ENCODE data around the gene FBXW8. TPM values are rescaled to one million over a fixed set of nuclear protein-coding genes. Genes with fewer than 3 reads are reported as not detected.

FBXW8 gene
- total RNA-seq, 2 experiments from 2014 or later: 7.2 TPM

GRCh38 chr12:116920939-116921338 is 10.2 kb downstream of the FBXW8 start:
- POLR2A ChIA-PET: interaction anchor here (1.0 to 1.5 kb wide), 3 partner anchors 9 to 29 kb away, joined by 3 to 9 read pairs (median 3); partner anchors contain the start of gene FBXW8
- no peak for DNase-seq
- Mint-ChIP-seq H3K27me3 (no peaks in the 10 kb centered on the region), H3K4me3 (no peak overlapping the region), H3K27ac (no peak overlapping the region), H3K36me3 (ENCODE audit: low read depth) (peaks cover 23% of the 10 kb centered on the region), H3K4me1 (peaks cover 75% of the 10 kb centered on the region), H3K9me3 (no peaks in the 10 kb centered on the region)
- CTCF ChIA-PET: interaction anchor here (0.7 kb wide), 1 partner anchor 261 kb away, joined by 6 read pairs; no protein-coding TSS in a partner anchor

GRCh38 chr12:116922194-116922897 is 11.6 kb downstream of the FBXW8 start:
- CTCF ChIA-PET: no interaction called here
- POLR2A ChIA-PET: interaction anchor here (0.9 to 1.5 kb wide), 2 partner anchors 11 to 38 kb away, joined by 3 to 9 read pairs; partner anchors contain the start of gene FBXW8

DNA sequence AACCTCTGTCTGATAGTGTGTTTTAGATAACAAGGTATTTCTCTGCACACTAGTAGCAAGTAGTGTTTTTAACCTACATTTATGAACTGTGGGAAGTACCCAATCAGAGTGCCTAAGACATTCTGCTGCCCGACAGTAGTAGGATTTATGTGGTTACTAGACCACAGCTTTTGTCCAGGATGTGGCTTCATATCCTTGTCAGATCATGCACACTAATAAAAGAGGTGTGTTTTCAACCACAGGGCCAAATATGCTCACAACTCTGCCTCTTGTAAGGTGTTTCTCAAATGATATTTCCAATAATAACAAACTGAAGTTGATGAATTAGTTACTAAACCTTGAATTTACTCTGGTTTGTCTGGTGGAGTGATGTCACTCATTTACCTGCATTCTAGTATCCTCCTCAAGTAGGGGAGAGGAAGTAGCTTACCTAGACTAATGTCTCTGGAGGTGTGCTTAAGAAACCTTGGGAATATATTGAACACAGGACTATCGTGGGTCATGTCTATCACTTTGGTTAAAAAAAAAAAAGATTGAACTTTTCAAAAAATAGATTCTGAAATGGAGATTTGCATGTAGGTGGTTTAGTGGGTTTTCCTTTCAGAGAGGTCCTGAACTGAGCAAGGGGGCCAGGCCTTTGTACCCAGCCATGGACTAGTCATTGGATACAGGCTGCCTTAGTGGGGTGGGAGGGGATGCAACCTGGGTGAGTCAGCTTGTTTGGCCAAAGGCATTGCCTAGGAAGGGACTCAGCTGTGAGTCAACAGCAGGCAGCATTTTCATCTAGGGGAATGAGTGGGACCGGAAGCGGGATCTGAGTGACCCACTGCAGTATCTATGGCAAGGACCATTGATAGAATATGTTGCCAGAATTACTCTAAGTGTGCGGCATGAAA is 14.1 kb downstream of the FBXW8 start:
- Mint-ChIP-seq H3K27me3 (peaks cover 3% of the 10 kb centered on the region), H3K4me3 (peak overlapping the region; percentile 32), H3K36me3 (ENCODE audit: low read depth) (peaks cover 22% of the 10 kb centered on the region), H3K27ac (peak overlapping the region; percentile 83), H3K9me3 (no peaks in the 10 kb centered on the region), H3K4me1 (peaks cover 66% of the 10 kb centered on the region)
- ChIA-PET CTCF (no interaction called here), POLR2A (interaction anchor here (0.7 to 1.4 kb wide), 8 partner anchors 8 to 139 kb away, joined by 3 to 8 read pairs (median 3); no protein-coding TSS in a partner anchor)
- peak; percentile 77 for DNase-seq

More at GRCh38 chr12:116922194-116922897, 11.6 kb downstream of the FBXW8 start:
- H3K36me3 Mint-ChIP-seq (ENCODE audit: low read depth): peaks cover 20% of the 10 kb centered on the region
- H3K9me3 Mint-ChIP-seq: no peaks in the 10 kb centered on the region
- peak overlapping the region; percentile 84 for H3K27ac Mint-ChIP-seq
- H3K4me1 Mint-ChIP-seq: peaks cover 71% of the 10 kb centered on the region
- peak overlapping the region; percentile 31 for H3K4me3 Mint-ChIP-seq
- no peak for DNase-seq
- peaks cover 3% of the 10 kb centered on the region for H3K27me3 Mint-ChIP-seq

DNA sequence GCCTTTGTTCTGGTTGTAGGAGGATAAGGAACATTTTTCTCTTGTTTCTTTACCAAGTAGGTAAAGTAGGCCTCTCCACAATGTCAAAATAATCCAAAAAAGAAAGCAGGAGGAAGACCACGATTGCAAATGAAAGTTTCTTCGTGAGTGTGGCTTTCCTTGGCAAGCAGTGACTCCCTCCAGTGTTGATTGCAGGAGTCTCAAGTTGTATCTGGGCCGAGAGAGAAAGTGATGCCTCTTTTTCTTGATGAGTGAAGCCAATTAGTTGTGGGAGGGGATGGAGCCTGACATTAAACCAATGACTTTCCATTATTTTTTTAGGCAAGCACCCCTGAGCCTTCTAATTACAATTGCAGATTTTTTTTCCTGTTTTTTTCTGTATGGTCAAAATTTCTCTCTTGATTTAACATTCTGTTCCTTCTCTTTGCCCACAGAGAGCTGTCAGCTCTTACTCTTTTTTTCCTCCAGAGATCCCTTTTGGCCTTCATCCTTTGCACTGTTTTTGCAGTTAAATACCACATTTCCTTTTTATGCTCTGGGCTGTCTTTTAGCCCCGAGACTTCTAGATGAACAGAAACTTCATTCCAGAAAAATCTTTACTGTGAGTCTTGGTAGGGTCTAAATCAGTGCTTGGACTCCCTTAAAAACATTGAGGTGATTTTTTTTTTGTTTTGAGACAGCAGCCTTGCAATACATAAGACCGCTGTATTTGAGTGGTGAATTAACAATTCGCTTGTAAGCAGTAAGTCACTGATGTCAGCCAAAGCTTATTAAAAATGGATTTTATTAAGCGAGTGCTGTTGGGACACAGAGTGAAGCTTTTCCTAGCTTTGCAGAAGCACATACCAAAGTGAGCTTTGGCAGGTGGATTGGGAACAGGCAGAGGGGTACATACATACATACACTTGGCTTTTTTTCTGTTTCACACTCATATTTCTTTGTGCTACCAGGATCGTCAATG is 15.8 kb downstream of the FBXW8 start:
- peaks cover 30% of the 10 kb centered on the region for H3K36me3 Mint-ChIP-seq (ENCODE audit: low read depth)
- ChIA-PET POLR2A (interaction anchor here (0.9 to 1.1 kb wide), 2 partner anchors 10 to 108 kb away, joined by 3 read pairs; no protein-coding TSS in a partner anchor), CTCF (no interaction called here)
- H3K27me3 Mint-ChIP-seq: peaks cover 3% of the 10 kb centered on the region
- H3K4me1 Mint-ChIP-seq: peaks cover 53% of the 10 kb centered on the region
- H3K9me3 Mint-ChIP-seq: no peaks in the 10 kb centered on the region
- peak overlapping the region; percentile 11 for H3K27ac Mint-ChIP-seq
- H3K4me3 Mint-ChIP-seq: no peak overlapping the region
- no peak for DNase-seq

- H3K36me3 Mint-ChIP-seq (ENCODE audit: low read depth): peaks cover 37% of the 10 kb centered on the region
- CTCF ChIA-PET: no interaction called here
- POLR2A ChIA-PET: interaction anchor here (0.9 to 1.1 kb wide), 2 partner anchors 9 to 108 kb away, joined by 3 read pairs; no protein-coding TSS in a partner anchor
- no peak for DNase-seq
- H3K9me3 Mint-ChIP-seq: no peaks in the 10 kb centered on the region
- peaks cover 45% of the 10 kb centered on the region for H3K4me1 Mint-ChIP-seq
- H3K4me3 Mint-ChIP-seq: no peak overlapping the region
- no peak overlapping the region for H3K27ac Mint-ChIP-seq
- H3K27me3 Mint-ChIP-seq: peaks cover 3% of the 10 kb centered on the region
Observed at GRCh38 chr12:116927244-116927940, 16.6 kb downstream of the FBXW8 start.

DNA sequence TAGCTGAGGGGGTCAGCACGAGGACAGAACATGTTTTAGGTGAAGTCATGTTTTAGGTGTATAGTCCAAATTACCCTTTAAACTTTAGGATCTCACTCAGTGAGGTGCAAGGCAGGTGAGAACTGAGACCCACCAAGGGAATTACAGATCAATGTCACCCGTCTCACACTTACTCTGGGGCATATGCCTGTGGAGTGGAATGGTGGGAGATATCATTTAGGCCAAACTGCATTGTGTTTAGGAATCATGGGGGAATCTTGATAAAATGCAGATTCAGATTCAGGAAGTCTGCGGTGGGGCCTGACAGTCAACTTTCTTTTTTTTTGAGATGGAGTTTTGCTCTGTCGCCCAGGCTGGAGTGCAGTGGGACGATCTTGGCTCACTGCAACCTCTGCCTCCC is 17.8 kb downstream of the FBXW8 start:
- ChIA-PET CTCF (no interaction called here), POLR2A (interaction anchor here (0.6 kb wide), 1 partner anchor 653 kb away, joined by 3 read pairs; no protein-coding TSS in a partner anchor)
- H3K36me3 Mint-ChIP-seq (ENCODE audit: low read depth): peaks cover 37% of the 10 kb centered on the region
- H3K4me3 Mint-ChIP-seq: no peak overlapping the region
- peaks cover 38% of the 10 kb centered on the region for H3K4me1 Mint-ChIP-seq
- no peak for DNase-seq
- no peaks in the 10 kb centered on the region for H3K9me3 Mint-ChIP-seq
- H3K27ac Mint-ChIP-seq: no peak overlapping the region
- H3K27me3 Mint-ChIP-seq: peaks cover 3% of the 10 kb centered on the region

DNA sequence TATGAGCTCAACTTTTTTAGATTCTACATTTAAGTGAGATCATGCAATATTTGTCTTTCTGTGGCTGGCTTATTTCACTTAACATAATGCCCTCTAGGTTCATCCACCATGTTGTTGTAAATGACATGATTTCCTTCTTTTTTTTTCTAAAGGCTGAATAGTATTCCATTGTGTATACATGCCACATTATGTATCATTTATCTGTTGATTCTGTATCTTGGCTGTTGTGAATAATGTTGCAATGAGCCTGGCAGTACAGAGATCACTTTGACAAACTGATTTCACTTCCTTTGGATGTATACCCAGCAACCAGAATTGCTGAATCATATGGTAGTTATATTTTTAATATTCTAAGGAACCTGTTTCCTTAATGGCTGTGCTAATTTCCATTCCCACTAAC is 19.1 kb downstream of the FBXW8 start:
- Mint-ChIP-seq H3K36me3 (ENCODE audit: low read depth) (peaks cover 35% of the 10 kb centered on the region), H3K9me3 (no peaks in the 10 kb centered on the region), H3K27ac (no peak overlapping the region)

DNA sequence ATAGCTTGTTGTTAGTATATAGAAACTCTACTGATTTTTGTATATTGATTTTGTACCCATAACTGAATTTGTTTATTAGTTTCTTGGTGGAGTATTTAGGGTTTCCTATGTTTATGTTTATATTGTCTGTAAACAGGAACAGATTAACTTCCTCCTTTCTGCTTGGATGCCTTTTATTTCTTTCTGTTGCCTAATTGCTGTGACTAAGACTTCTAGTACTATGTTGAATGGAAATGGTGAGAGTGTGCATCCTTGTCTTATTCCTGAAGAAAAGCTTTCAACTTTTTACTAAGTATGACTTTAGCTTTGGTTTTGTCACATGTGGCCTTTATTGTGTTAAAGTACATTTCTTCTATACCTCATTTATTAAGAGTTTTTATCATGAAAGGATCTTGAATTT is 20.9 kb downstream of the FBXW8 start:
- POLR2A ChIA-PET: no interaction called here
- Mint-ChIP-seq H3K4me1 (peaks cover 8% of the 10 kb centered on the region), H3K27me3 (no peaks in the 10 kb centered on the region), H3K36me3 (ENCODE audit: low read depth) (peaks cover 26% of the 10 kb centered on the region), H3K4me3 (no peak overlapping the region), H3K9me3 (no peaks in the 10 kb centered on the region), H3K27ac (no peak overlapping the region)
- CTCF ChIA-PET: no interaction called here
- no peak for DNase-seq

More for the DNA sequence above, 19.1 kb downstream of the FBXW8 start:
- Mint-ChIP-seq H3K27me3 (peaks cover 3% of the 10 kb centered on the region), H3K4me3 (no peak overlapping the region), H3K4me1 (peaks cover 26% of the 10 kb centered on the region)
- DNase-seq: no peak
- CTCF ChIA-PET: no interaction called here
- POLR2A ChIA-PET: no interaction called here

DNA sequence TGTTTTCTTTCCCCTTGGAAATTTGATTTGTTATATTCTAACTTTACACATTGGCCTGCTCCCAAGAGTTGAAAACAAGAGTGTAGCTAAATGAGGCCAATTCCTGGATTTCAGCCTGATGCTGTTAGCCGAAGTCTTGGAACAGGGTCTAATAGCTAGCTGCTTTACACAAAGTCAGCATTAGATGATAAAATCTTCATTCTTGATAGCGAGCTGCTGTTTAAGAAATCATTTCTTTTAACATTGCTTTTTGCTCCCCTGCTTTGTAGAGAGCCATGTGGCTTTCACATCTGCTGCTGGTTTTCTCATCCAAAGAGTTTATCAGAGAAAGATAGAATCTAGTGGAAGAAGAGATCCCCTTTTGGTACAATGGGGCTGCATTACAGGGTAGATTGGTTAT is 22.3 kb downstream of the FBXW8 start:
- H3K4me3 Mint-ChIP-seq: no peak overlapping the region
- H3K27ac Mint-ChIP-seq: no peak overlapping the region
- no peaks in the 10 kb centered on the region for H3K27me3 Mint-ChIP-seq
- no peaks in the 10 kb centered on the region for H3K9me3 Mint-ChIP-seq
- H3K36me3 Mint-ChIP-seq (ENCODE audit: low read depth): peaks cover 26% of the 10 kb centered on the region
- H3K4me1 Mint-ChIP-seq: peaks cover 7% of the 10 kb centered on the region
- no peak for DNase-seq
- POLR2A ChIA-PET: no interaction called here
- CTCF ChIA-PET: no interaction called here

- Mint-ChIP-seq H3K4me3 (no peak overlapping the region), H3K36me3 (ENCODE audit: low read depth) (peaks cover 20% of the 10 kb centered on the region), H3K4me1 (peaks cover 7% of the 10 kb centered on the region), H3K27ac (no peak overlapping the region), H3K27me3 (no peaks in the 10 kb centered on the region), H3K9me3 (no peaks in the 10 kb centered on the region)
- DNase-seq: no peak
- ChIA-PET POLR2A (no interaction called here), CTCF (no interaction called here)
Observed at GRCh38 chr12:116933512-116934246, 22.9 kb downstream of the FBXW8 start.

DNA sequence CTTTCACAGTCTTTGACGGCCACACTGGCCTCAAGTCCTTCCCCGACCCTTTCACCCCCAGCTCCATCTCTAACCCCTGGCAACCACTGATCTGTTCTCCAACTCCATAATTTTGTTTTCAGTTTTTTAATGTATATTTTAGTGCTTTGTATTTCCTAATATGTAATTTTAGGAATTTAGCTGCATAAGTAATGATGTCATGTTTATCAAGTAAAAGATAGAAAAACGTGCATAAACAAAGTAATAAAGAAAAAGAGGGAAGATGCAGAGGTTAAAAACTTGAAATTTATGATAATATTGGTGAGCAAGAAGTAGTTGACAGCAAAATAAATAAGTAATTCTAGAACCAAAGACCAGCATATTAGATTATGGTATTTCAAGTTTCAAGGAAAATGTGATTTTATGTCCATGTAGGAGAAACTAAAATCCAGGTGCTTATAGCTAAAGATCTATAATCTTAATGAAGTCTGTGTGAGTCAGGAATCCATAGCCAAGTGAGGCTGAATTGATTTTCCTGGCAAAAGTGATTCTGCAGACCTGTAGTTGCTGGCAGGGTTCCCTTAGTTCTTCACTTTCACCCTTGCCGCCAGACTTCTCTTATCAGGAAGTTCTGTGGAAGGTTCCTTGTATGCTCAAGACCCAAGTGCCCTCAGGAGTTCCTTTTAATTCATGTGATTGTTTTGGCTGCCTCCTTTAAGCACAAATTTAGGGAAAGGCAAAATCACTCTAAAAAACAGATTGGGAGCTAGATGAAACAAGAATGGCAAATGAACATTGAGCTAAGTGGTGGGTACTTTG is 24.4 kb downstream of the FBXW8 start:
- Mint-ChIP-seq H3K9me3 (no peaks in the 10 kb centered on the region), H3K27me3 (no peaks in the 10 kb centered on the region), H3K4me3 (no peak overlapping the region), H3K4me1 (peaks cover 2% of the 10 kb centered on the region), H3K27ac (no peak overlapping the region), H3K36me3 (ENCODE audit: low read depth) (peaks cover 16% of the 10 kb centered on the region)
- CTCF ChIA-PET: no interaction called here
- no peak for DNase-seq
- POLR2A ChIA-PET: interaction anchor here (1.3 kb wide), 1 partner anchor 11 kb away, joined by 3 read pairs; no protein-coding TSS in a partner anchor
